SK-N-SH (cell line): ENCODE results near the gene ZNF74.

Experiments
- CHD2 ChIP-seq: fragments of 150-350 bp; IDR thresholded peaks from 2 replicates; pipeline ENCODE4 v1.6.1; 2018; ENCODE audit warnings: low read length; ENCODE audit not compliant: partially characterized antibody
- CTCF ChIP-seq: fragments of 200-600 bp; sonication (generic); IDR thresholded peaks from 2 replicates; pipeline ENCODE4 v1.6.1; 2017; ENCODE audit warnings: antibody characterized with exemption, mild to moderate bottlenecking, moderate library complexity
- EZH2phosphoT487 ChIP-seq: fragments of 200-600 bp; sonication (generic); IDR thresholded peaks from 2 replicates; pipeline ENCODE4 v1.6.1; 2017; ENCODE audit warnings: low read depth, mixed run types, mild to moderate bottlenecking, antibody characterized with exemption, moderate library complexity, borderline replicate concordance
- JUND ChIP-seq: IDR thresholded peaks from 2 replicates; pipeline ENCODE4 v1.4.0; 2012
- POLR2AphosphoS5 ChIP-seq: IDR thresholded peaks from 2 replicates; pipeline ENCODE4 v1.6.1; 2012; ENCODE audit warnings: low read depth, low read length
- RAD21 ChIP-seq: IDR thresholded peaks from 2 replicates; pipeline ENCODE4 v1.6.1; 2012; ENCODE audit warnings: mild to moderate bottlenecking, low read length
- SIN3A ChIP-seq: IDR thresholded peaks from 2 replicates; pipeline ENCODE4 v1.6.1; 2012; ENCODE audit warnings: low read depth, mild to moderate bottlenecking, low read length, moderate library complexity, borderline replicate concordance
- SMC3 ChIP-seq: IDR thresholded peaks from 2 replicates; pipeline ENCODE4 v1.6.1; 2012; ENCODE audit warnings: low read depth, low read length, improper control_type of control experiment
- USF2 ChIP-seq: fragments of 150-350 bp; IDR thresholded peaks from 2 replicates; pipeline ENCODE4 v1.6.1; 2017; ENCODE audit warnings: antibody characterized with exemption, low read length, low read depth, borderline replicate concordance

- TF ChIP-seq SMC3 = no peak
- no peak for TF ChIP-seq CTCF
- no peak for TF ChIP-seq JUND
- no peak for TF ChIP-seq EZH2phosphoT487
- no peak for TF ChIP-seq POLR2AphosphoS5
- TF ChIP-seq SIN3A = no peak
- no peak for TF ChIP-seq USF2
- no peak for TF ChIP-seq RAD21
- TF ChIP-seq CHD2 = no peak
Observed at GRCh38 chr22:20451920-20452319, 58.0 kb downstream of the ZNF74 start.
